ENCODE results near the gene SMC1B.

GRCh38 chr22:45450101-45450785, 36.8 kb upstream of the SMC1B start:
- TF ChIP-seq TAF1 (IDR thresholded peaks at IDR 0.05; ENCODE audit: borderline replicate concordance, low read depth, low read length) = no peak
- TF ChIP-seq POLR2A (IDR thresholded peaks at IDR 0.05; ENCODE audit: low read depth, low read length) = no peak
- TF ChIP-seq POLR2AphosphoS5 (IDR thresholded peaks at IDR 0.05; ENCODE audit: low read depth, low read length) = no peak

All from GM12892 (cell line).